Heart right ventricle (tissue), 16 donors: ENCODE measurements around the gene CCL7. TPM values are rescaled to one million over a fixed set of nuclear protein-coding genes. Genes with fewer than 3 reads are reported as not detected.

Experiments
- ATAC-seq, 8 donors: fragments of 200-7000 bp; cut with Tn5 transposase; one replicate each; pipeline ENCODE4 v1.9.1; 2020; ENCODE audit warnings: mild to moderate bottlenecking in 8 of 8, moderate library complexity in 8 of 8, moderate number of reproducible peaks in 1 of 8
- DNase-seq, 2 donors: peaks; one replicate each; pipeline ENCODE4 v3.0.0-alpha.2; 2020
- H3K27ac ChIP-seq, 10 donors: fragments of 200-600 bp; sonication (generic) in 2 of 10; one replicate each; pipeline versions ENCODE4 v1.5.0 to v1.8.0; 2020 to 2022; ENCODE audit warnings: mild to moderate bottlenecking in 3 of 10
- H3K27me3 ChIP-seq, 7 donors: fragments of 200-600 bp; one replicate each; pipeline ENCODE4 v1.8.0; 2021 to 2022; ENCODE audit warnings: mild to moderate bottlenecking in 2 of 7
- H3K36me3 ChIP-seq, 9 donors: fragments of 200-600 bp; sonication (generic) in 1 of 9; one replicate each; pipeline versions ENCODE4 v1.5.0 to v1.8.0; 2020 to 2022; ENCODE audit warnings: mild to moderate bottlenecking in 2 of 9
- H3K4me1 ChIP-seq, 9 donors: fragments of 200-600 bp; sonication (generic) in 1 of 9; one replicate each; pipeline versions ENCODE4 v1.5.0 to v1.8.0; 2020 to 2022; ENCODE audit warnings: mild to moderate bottlenecking in 4 of 9
- H3K4me3 ChIP-seq, 10 donors: fragments of 200-600 bp; sonication (generic) in 2 of 10; one replicate each; pipeline versions ENCODE4 v1.5.0 to v1.8.0; 2020 to 2022; ENCODE audit warnings: mild to moderate bottlenecking in 7 of 10, moderate library complexity in 2 of 10
- H3K9me3 ChIP-seq, 11 donors: fragments of 200-600 bp in 10 of 11; sonication (generic) in 2 of 11; one replicate each; pipeline versions ENCODE4 v1.5.0 to v1.8.0; 2013 to 2022; ENCODE audit warnings: mild to moderate bottlenecking in 2 of 11, control low read depth in 1 of 11, moderate library complexity in 1 of 11
- CTCF ChIP-seq, 9 donors: fragments of 200-600 bp; sonication (generic) in 2 of 9; IDR thresholded peaks; one replicate each; pipeline versions ENCODE4 v1.5.0 to v1.8.0; 2021 to 2022; ENCODE audit warnings: antibody characterized with exemption in 9 of 9, mild to moderate bottlenecking in 5 of 9, moderate library complexity in 1 of 9
- WGBS, 2 donors: extraction: QIAGEN DNeasy Blood & Tissue Kit; methylation state at CpG; one replicate each; pipeline ENCODE4 v1.1.7; 2013; ENCODE audit warnings: inconsistent platforms in 1 of 2; 5-methylcytosine and 5-hydroxymethylcytosine counted together
- intact Hi-C, 10 donors: fragments of 100-400 bp; cut with DNase I; formaldehyde crosslinking; loops; one replicate each; pipeline versions ENCODE4 v1.11.1 to v1.14.2; 2022
- polyA plus RNA-seq, 2 donors: library from polyadenylated mRNA; stranded (reverse); fragments of 200-250 nt; gene quantifications; one replicate each; pipeline ENCODE4 v1.2.3, GENCODE V29; 2013
- total RNA-seq, 10 donors: library from RNA; stranded (reverse); fragmentation: NEBNext Ultra II Directional in 3 of 10; extraction: Animal tissue kit (Norgen Biotek cat#: 25700) in 3 of 10; gene quantifications; one replicate each; pipeline versions ENCODE4 v1.2.1 to v1.2.4, GENCODE V29; 2021 to 2023
- donor health status: Arrhythmogenic right ventricular cardiomyopathy.
- donor health status: ischemic (EF 13 %, LVEDD 7.1; RV severe dilation, severe dysfunction).
- donor health status: healthy with polysubstance abuse.
- donor health status: DM: no; HTN: yes; CAD: no.
- donor health status: DM: no; HTN: no; CAD: no.
- donor health status: ischemic (EF 25% LVEDD 6.9; RV normal size, moderate dysfunction).
- donor health status: ischemic (EF 25% LVEDD 5.7; RV mildly dilated, moderate dysfunction).
- donor health status: healthy.
- donor health status: DM: yes; HTN: yes; CAD: no.
- donor health status: Ischemic cardiomyopathy.
- donor health status: ischemic (EF 35%, LVEDD 5.7; RV mildly dilated, moderate dysfunction).
- donor health status: nonischemic (EF 11% LVEDD 7.7; RV severe dilation, severe dysfunction).
- donor health status: DM: yes; HTN: yes; CAD: no.
- donor health status: PGD.
- donor health status: ischemic (EF 29% LVEDD 5.4; RV normal size, mild dysfunction).
- donor health status: nonischemic (EF 23%, LVEDD 6.1; RV moderate dilation, normal function).

Gene CCL7
- total and polyA plus RNA-seq, 12 donors, result 0.29 to 0.65 TPM; not detected in 10

- Histone ChIP-seq H3K36me3 (no peaks in the 10 kb centered on the region), H3K27me3 (no peaks in the 10 kb centered on the region), H3K4me3 (no peak overlapping the region), H3K27ac (peak overlapping the region in 2 of 10 donors; percentile 37 to 83), H3K4me1 (peaks cover 4 to 50% (median 13%) of the 10 kb centered on the region in 9 donors), H3K9me3 (peaks cover 0 to 7% (median 0%) of the 10 kb centered on the region in 11 donors)
- DNase-seq (peak in 1 of 2 donors; percentile 11), ATAC-seq (no peak)
- TF ChIP-seq CTCF (IDR thresholded peaks at IDR 0.05), result peak in 1 of 9 donors; percentile 18
- intact Hi-C loops, result no loop called here
- 69 to 78% methylated on average over 3 of the region's 3 CpGs for WGBS, 2 donors
Observed at GRCh38 chr17:34318474-34318873, 48.5 kb downstream of the CCL7 start.

- H3K36me3 ChIP-seq, result no peaks in the 10 kb centered on the region
- H3K4me3 ChIP-seq, result peak within 1 kb of the TSS in 2 of 10 donors; percentile 0 to 32
- ATAC-seq (peak in 7 of 8 donors; percentile 30 to 87 (median 63)), DNase-seq (peak in 1 of 2 donors; percentile 42)
- no peak for TF ChIP-seq CTCF (IDR thresholded peaks at IDR 0.05)
- intact Hi-C loops, result no loop called here
- H3K4me1 ChIP-seq, result peaks cover under 1 to 44% (median 8%) of the 10 kb centered on the region in 9 donors
- peak within 1 kb of the TSS in 7 of 10 donors; percentile 21 to 83 (median 42) for H3K27ac ChIP-seq
- H3K9me3 ChIP-seq, result peaks cover 0 to 11% (median 3%) of the 10 kb centered on the region in 11 donors
- H3K27me3 ChIP-seq, result no peaks in the 10 kb centered on the region
- 41 to 64% methylated on average over 2 of the region's 2 CpGs for WGBS, 2 donors
Observed at GRCh38 chr17:34319039-34319483, 49.0 kb downstream of the CCL7 start, which contains the start of gene CCL8. TSS of gene CCL8 (plus strand) at chr17:34319435. CDS start at chr17:34319502, 67 bp downstream.

Other genes with a start within 250 kb of the CCL7 start
- gene CCL2, start 14.9 kb upstream of the CCL7 start, total RNA-seq, result 100 to 1,000 TPM in 3 of 10 donors, 10 to 100 TPM in 6, 1 to 10 TPM in 1; 2.9 to 264 (median 38.5) TPM
- 10 to 100 TPM; 51.3 to 80.3 TPM for gene CCL2, start 14.9 kb upstream of the CCL7 start, polyA plus RNA-seq
- gene CCL11, start 15.5 kb downstream of the CCL7 start, total RNA-seq, result 10 to 100 TPM in 2 of 10 donors, 1 to 10 TPM in 6, under 1 TPM in 2; 0.46 to 31.2 (median 1.3) TPM
- 1 to 10 TPM; 1.5 to 6.2 TPM for gene CCL11, start 15.5 kb downstream of the CCL7 start, polyA plus RNA-seq
- gene CCL8, start 49.2 kb downstream of the CCL7 start, total RNA-seq, result 10 to 100 TPM in 1 of 10 donors, 1 to 10 TPM in 4, under 1 TPM in 4, not detected in 1; 0.39 to 17.5 (median 1.1) TPM
- under 1 TPM in 1 of 2 donors, not detected in 1; 0.38 TPM for gene CCL8, start 49.2 kb downstream of the CCL7 start, polyA plus RNA-seq
- gene CCL13, start 86.3 kb downstream of the CCL7 start, total RNA-seq, result 10 to 100 TPM in 1 of 10 donors, 1 to 10 TPM in 6, under 1 TPM in 2, not detected in 1; 0.39 to 64.0 (median 1.4) TPM
- gene CCL13, start 86.3 kb downstream of the CCL7 start, polyA plus RNA-seq, result 1 to 10 TPM; 1.0 to 2.3 TPM
- gene CCL1, start 93.0 kb downstream of the CCL7 start, total RNA-seq, result not detected
- not detected for gene CCL1, start 93.0 kb downstream of the CCL7 start, polyA plus RNA-seq